Right atrium auricular region (tissue), 2 donors: Measurements from ENCODE around the gene ST14. TPM values are rescaled to one million over a fixed set of nuclear protein-coding genes. Genes with fewer than 3 reads are reported as not detected.

Experiments used
- DNase-seq: peaks from one replicate; pipeline ENCODE4 v3.0.0-alpha.2; 2019; ENCODE audit warnings: low spot score
- H3K27ac ChIP-seq, 2 donors: fragments of 200-600 bp; sonication (generic); 1 replicate in 1 of 2; 2 replicates in 1 of 2; pipeline ENCODE4 v1.5.1; 2016 to 2019
- H3K27me3 ChIP-seq, 2 donors: fragments of 200-600 bp; sonication (generic); one replicate each; pipeline versions ENCODE4 v1.5.1 to v1.6.0; 2017 to 2019
- H3K36me3 ChIP-seq: fragments of 200-600 bp; sonication (generic); one replicate; pipeline ENCODE4 v1.5.1; 2016
- H3K4me1 ChIP-seq, 2 donors: fragments of 200-600 bp; sonication (generic); one replicate each; pipeline versions ENCODE4 v1.5.1 to v1.6.0; 2017 to 2019
- H3K4me3 ChIP-seq, 2 donors: fragments of 200-600 bp; sonication (generic); 1 replicate in 1 of 2; 2 replicates in 1 of 2; pipeline ENCODE4 v1.5.1; 2017 to 2019; ENCODE audit warnings: mild to moderate bottlenecking in 1 of 2, moderate library complexity in 1 of 2
- H3K9me3 ChIP-seq, 2 donors: fragments of 200-600 bp; sonication (generic); one replicate each; pipeline ENCODE4 v1.5.1; 2019
- CTCF ChIP-seq, 2 donors: fragments of 200-600 bp; sonication (generic); IDR thresholded peaks; one replicate each; pipeline ENCODE4 v1.5.1; 2019; ENCODE audit warnings: antibody characterized with exemption in 2 of 2
- total RNA-seq, 2 donors: library from RNA; depleted of rRNA; stranded (reverse); fragments of >200 nt; gene quantifications; one replicate each; pipeline ENCODE4 v1.1.0, GENCODE V29; 2016

ST14 gene
- total RNA-seq, 2 donors from 2014 or later: 0.85 to 6.0 TPM

GRCh38 chr11:130128626-130129025 lies 31.0 kb upstream of the ST14 start:
- Histone ChIP-seq H3K4me3 (no peak overlapping the region), H3K27me3 (no peaks in the 10 kb centered on the region), H3K4me1 (peaks cover 0 to 12% of the 10 kb centered on the region in 2 donors), H3K36me3 (peaks cover 58% of the 10 kb centered on the region), H3K27ac (no peak overlapping the region), H3K9me3 (no peaks in the 10 kb centered on the region)
- TF ChIP-seq CTCF (IDR thresholded peaks at IDR 0.05): no peak
- no peak for DNase-seq

GRCh38 chr11:130129922-130130321 lies 29.7 kb upstream of the ST14 start:
- Histone ChIP-seq H3K4me3 (no peak overlapping the region), H3K9me3 (no peaks in the 10 kb centered on the region), H3K4me1 (peaks cover 0 to under 1% of the 10 kb centered on the region in 2 donors), H3K36me3 (peaks cover 63% of the 10 kb centered on the region), H3K27me3 (no peaks in the 10 kb centered on the region), H3K27ac (no peak overlapping the region)
- DNase-seq: no peak
- TF ChIP-seq CTCF (IDR thresholded peaks at IDR 0.05): no peak

- Histone ChIP-seq H3K9me3 (no peaks in the 10 kb centered on the region), H3K4me3 (no peak overlapping the region), H3K4me1 (peaks cover 0 to 4% of the 10 kb centered on the region in 2 donors), H3K27ac (no peak overlapping the region), H3K27me3 (no peaks in the 10 kb centered on the region), H3K36me3 (peaks cover 57% of the 10 kb centered on the region)
- TF ChIP-seq CTCF (IDR thresholded peaks at IDR 0.05): peak; percentile 66 to 88
- DNase-seq: peak; percentile 73
Observed at GRCh38 chr11:130131961-130132850, 27.4 kb upstream of the ST14 start.

GRCh38 chr11:130133716-130134115 lies 25.9 kb upstream of the ST14 start:
- no peak for TF ChIP-seq CTCF (IDR thresholded peaks at IDR 0.05)
- no peaks in the 10 kb centered on the region for H3K27me3 ChIP-seq
- H3K4me1 ChIP-seq: peaks cover 0 to 4% of the 10 kb centered on the region in 2 donors
- no peak for DNase-seq
- H3K9me3 ChIP-seq: no peaks in the 10 kb centered on the region
- no peak overlapping the region for H3K27ac ChIP-seq
- no peak overlapping the region for H3K4me3 ChIP-seq
- peaks cover 52% of the 10 kb centered on the region for H3K36me3 ChIP-seq

GRCh38 chr11:130136107-130136506 lies 23.5 kb upstream of the ST14 start:
- TF ChIP-seq CTCF (IDR thresholded peaks at IDR 0.05): no peak
- Histone ChIP-seq H3K27ac (peak overlapping the region; percentile 15 to 20), H3K36me3 (peaks cover 38% of the 10 kb centered on the region)

More at GRCh38 chr11:130136107-130136506, 23.5 kb upstream of the ST14 start:
- Histone ChIP-seq H3K27me3 (no peaks in the 10 kb centered on the region), H3K4me3 (no peak overlapping the region), H3K4me1 (peaks cover 0 to 14% of the 10 kb centered on the region in 2 donors), H3K9me3 (no peaks in the 10 kb centered on the region)
- DNase-seq: no peak
